ENCODE results near the gene ZPR1.

DNA sequence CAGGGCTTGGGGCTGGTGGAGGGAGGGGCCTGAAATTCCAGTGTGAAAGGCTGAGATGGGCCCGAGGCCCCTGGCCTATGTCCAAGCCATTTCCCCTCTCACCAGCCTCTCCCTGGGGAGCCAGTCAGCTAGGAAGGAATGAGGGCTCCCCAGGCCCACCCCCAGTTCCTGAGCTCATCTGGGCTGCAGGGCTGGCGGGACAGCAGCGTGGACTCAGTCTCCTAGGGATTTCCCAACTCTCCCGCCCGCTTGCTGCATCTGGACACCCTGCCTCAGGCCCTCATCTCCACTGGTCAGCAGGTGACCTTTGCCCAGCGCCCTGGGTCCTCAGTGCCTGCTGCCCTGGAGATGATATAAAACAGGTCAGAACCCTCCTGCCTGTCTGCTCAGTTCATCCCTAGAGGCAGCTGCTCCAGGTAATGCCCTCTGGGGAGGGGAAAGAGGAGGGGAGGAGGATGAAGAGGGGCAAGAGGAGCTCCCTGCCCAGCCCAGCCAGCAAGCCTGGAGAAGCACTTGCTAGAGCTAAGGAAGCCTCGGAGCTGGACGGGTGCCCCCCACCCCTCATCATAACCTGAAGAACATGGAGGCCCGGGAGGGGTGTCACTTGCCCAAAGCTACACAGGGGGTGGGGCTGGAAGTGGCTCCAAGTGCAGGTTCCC is 41.8 kb upstream of the ZPR1 start, which contains the start of gene APOC3:
- TF ChIP-seq EZH2 (IDR thresholded peaks at IDR 0.05; ENCODE audit: borderline replicate concordance, insufficient read depth, low read length, poor library complexity, severe bottlenecking) = no peak
- TF ChIP-seq EP300 (conservative IDR thresholded peaks at IDR 0.05; ENCODE audit: poor library complexity, severe bottlenecking) = no peak
- no peak for TF ChIP-seq POLR2AphosphoS5 (IDR thresholded peaks at IDR 0.05)
- TF ChIP-seq, protein P1, sequence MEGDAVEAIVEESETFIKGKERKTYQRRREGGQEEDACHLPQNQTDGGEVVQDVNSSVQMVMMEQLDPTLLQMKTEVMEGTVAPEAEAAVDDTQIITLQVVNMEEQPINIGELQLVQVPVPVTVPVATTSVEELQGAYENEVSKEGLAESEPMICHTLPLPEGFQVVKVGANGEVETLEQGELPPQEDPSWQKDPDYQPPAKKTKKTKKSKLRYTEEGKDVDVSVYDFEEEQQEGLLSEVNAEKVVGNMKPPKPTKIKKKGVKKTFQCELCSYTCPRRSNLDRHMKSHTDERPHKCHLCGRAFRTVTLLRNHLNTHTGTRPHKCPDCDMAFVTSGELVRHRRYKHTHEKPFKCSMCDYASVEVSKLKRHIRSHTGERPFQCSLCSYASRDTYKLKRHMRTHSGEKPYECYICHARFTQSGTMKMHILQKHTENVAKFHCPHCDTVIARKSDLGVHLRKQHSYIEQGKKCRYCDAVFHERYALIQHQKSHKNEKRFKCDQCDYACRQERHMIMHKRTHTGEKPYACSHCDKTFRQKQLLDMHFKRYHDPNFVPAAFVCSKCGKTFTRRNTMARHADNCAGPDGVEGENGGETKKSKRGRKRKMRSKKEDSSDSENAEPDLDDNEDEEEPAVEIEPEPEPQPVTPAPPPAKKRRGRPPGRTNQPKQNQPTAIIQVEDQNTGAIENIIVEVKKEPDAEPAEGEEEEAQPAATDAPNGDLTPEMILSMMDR (IDR thresholded peaks at IDR 0.05; ENCODE audit: poor library complexity, severe bottlenecking) = no peak
- TF ChIP-seq, protein P2, sequence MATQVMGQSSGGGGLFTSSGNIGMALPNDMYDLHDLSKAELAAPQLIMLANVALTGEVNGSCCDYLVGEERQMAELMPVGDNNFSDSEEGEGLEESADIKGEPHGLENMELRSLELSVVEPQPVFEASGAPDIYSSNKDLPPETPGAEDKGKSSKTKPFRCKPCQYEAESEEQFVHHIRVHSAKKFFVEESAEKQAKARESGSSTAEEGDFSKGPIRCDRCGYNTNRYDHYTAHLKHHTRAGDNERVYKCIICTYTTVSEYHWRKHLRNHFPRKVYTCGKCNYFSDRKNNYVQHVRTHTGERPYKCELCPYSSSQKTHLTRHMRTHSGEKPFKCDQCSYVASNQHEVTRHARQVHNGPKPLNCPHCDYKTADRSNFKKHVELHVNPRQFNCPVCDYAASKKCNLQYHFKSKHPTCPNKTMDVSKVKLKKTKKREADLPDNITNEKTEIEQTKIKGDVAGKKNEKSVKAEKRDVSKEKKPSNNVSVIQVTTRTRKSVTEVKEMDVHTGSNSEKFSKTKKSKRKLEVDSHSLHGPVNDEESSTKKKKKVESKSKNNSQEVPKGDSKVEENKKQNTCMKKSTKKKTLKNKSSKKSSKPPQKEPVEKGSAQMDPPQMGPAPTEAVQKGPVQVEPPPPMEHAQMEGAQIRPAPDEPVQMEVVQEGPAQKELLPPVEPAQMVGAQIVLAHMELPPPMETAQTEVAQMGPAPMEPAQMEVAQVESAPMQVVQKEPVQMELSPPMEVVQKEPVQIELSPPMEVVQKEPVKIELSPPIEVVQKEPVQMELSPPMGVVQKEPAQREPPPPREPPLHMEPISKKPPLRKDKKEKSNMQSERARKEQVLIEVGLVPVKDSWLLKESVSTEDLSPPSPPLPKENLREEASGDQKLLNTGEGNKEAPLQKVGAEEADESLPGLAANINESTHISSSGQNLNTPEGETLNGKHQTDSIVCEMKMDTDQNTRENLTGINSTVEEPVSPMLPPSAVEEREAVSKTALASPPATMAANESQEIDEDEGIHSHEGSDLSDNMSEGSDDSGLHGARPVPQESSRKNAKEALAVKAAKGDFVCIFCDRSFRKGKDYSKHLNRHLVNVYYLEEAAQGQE (IDR thresholded peaks at IDR 0.05; ENCODE audit: borderline replicate concordance) = no peak
